ENCODE data around the gene SEZ6L.

SEZ6L gene

DNA sequence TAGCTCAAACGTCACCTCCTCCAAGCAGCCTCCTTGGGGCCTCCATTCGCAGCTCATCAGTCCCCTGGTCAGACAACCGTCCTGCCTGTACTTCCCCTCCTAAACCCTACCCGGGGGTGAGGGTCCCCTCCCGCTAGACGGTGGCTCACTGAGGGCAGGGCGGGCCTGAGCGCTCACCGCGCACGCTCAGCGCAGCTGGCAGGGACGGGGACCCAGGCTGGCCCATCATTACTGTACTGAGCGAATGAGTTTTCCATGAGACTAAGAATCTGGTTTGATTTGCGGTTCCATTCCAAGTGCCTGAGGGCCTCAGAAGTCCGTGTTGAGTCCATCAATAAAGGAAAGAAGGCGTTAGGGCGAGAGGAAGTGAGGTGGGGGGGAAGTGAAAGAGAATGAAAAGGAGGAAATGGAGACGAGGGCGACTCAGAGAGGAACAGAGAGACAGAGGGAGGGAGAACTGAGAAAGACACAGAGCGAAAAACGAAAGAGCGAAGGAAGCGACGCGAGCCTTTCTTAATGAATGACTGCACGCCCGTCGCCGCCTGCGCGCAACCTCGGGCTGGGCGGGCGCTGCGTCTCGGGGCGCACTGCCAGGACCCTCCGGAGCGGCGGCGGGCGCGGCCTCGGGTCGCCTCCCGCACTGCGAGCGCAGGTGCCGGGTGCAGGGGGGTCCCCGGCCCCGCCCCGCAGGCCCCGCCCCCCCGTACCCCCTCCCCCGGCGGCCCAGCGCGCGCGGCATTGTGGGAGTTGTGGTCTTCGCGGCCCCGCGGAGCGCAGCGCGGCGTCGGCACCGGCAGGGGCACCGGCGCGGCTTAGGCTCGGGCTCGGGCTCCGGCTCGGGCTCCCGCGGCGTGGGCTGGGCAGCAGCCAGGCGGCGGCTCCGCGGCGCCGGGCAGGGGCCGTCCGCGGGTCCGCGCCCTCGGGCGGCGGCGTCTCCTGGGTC, 259.5 kb downstream of the SEZ6L start, which contains the start of gene ASPHD2:
Gene ASPHD2, plus strand, starts transcription at position 746 of the 943 bp plus-strand sequence. CDS start 4,356 bp downstream, outside the sequence.
- peak; percentile 76 for DNase-seq (ENCODE audit: low read depth)

- DNase-seq (ENCODE audit: low read depth), result no peak
Measured at GRCh38 chr22:26429458-26430286, 260.4 kb downstream of the SEZ6L start.

- DNase-seq (ENCODE audit: low read depth), result no peak
Measured at GRCh38 chr22:26430600-26430999, 261.3 kb downstream of the SEZ6L start.

- DNase-seq (ENCODE audit: low read depth), result no peak
Measured at GRCh38 chr22:26431261-26431995, 262.2 kb downstream of the SEZ6L start.

- no peak for DNase-seq (ENCODE audit: low read depth)
Measured at GRCh38 chr22:26432619-26433311, 263.5 kb downstream of the SEZ6L start.
